ENCODE data around the gene SLC9A1. TPM values are rescaled to one million over a fixed set of nuclear protein-coding genes. Genes with fewer than 3 reads are reported as not detected.

Gene SLC9A1
- total RNA-seq, 1 experiment from 2014 or later: 27.5 TPM

GRCh38 chr1:27092888-27093287 lies 62.0 kb downstream of the SLC9A1 start:
- intact Hi-C loops (cut with micrococcal nuclease; ENCODE audit: unreplicated experiment): no loop called here
- Histone ChIP-seq H3K9me3 (ENCODE audit: insufficient read depth, low read depth) (no peaks in the 10 kb centered on the region), H3K36me3 (ENCODE audit: low read depth) (no peaks in the 10 kb centered on the region), H3F3A (ENCODE audit: insufficient read depth, low read depth) (no peaks in the 10 kb centered on the region; the same call in 1 of the 2 replicates), H3K9me2 (ENCODE audit: insufficient read depth) (no peaks in the 10 kb centered on the region), H3K4me2 (no peak overlapping the region), H3K4me1 (replicated peaks; ENCODE audit: insufficient read depth) (no peaks in the 10 kb centered on the region), H4K20me1 (ENCODE audit: insufficient read depth) (no peaks in the 10 kb centered on the region), H3K27me3 (ENCODE audit: insufficient read depth, low read depth) (no peaks in the 10 kb centered on the region), H3K27ac (no peak overlapping the region), H2AFZ (no peak overlapping the region), H3K4me3 (no peak overlapping the region), H3K79me2 (ENCODE audit: low read depth) (no peaks in the 10 kb centered on the region)
- TF ChIP-seq CTCF (conservative IDR thresholded peaks at IDR 0.05) (no peak), EZH2 (IDR thresholded peaks at IDR 0.05; ENCODE audit: low read depth) (no peak)
- ChIA-PET CTCF (interaction anchor here (1.0 kb wide), 1 partner anchor 43 kb away, joined by 3 read pairs; no protein-coding TSS in a partner anchor), POLR2A (ENCODE audit: unreplicated experiment) (no interaction called here)
- no TSS peak for BruUV-seq (replicated peaks)
- DNase-seq: no peak

- no peaks in the 10 kb centered on the region for H3K27me3 ChIP-seq (ENCODE audit: insufficient read depth, low read depth)
- H2AFZ ChIP-seq: no peak overlapping the region
- no peaks in the 10 kb centered on the region for H3K9me2 ChIP-seq (ENCODE audit: insufficient read depth)
- H3K27ac ChIP-seq: no peak overlapping the region
- H3K9me3 ChIP-seq (ENCODE audit: insufficient read depth, low read depth): no peaks in the 10 kb centered on the region
- TF ChIP-seq EZH2 (IDR thresholded peaks at IDR 0.05; ENCODE audit: low read depth) (no peak), CTCF (conservative IDR thresholded peaks at IDR 0.05) (no peak)
- DNase-seq: no peak
- intact Hi-C loops (cut with micrococcal nuclease; ENCODE audit: unreplicated experiment): no loop called here
- no peaks in the 10 kb centered on the region for H3K36me3 ChIP-seq (ENCODE audit: low read depth)
- no TSS peak for BruUV-seq (replicated peaks)
- no peaks in the 10 kb centered on the region for H3K4me1 ChIP-seq (replicated peaks; ENCODE audit: insufficient read depth)
- ChIA-PET CTCF (no interaction called here), POLR2A (ENCODE audit: unreplicated experiment) (no interaction called here)
- no peaks in the 10 kb centered on the region for H3K79me2 ChIP-seq (ENCODE audit: low read depth)
- no peak overlapping the region for H3K4me2 ChIP-seq
- H3F3A ChIP-seq (ENCODE audit: insufficient read depth, low read depth): no peaks in the 10 kb centered on the region
- H3K4me3 ChIP-seq: no peak overlapping the region
- H4K20me1 ChIP-seq (ENCODE audit: insufficient read depth): no peaks in the 10 kb centered on the region
Observed at GRCh38 chr1:27090911-27091310, 64.0 kb downstream of the SLC9A1 start.

GRCh38 chr1:27087371-27088220 lies 67.3 kb downstream of the SLC9A1 start:
- H3K4me1 ChIP-seq (replicated peaks; ENCODE audit: insufficient read depth): no peaks in the 10 kb centered on the region
- peaks cover 9% of the 10 kb centered on the region; the same call in 1 of the 2 replicates for H3F3A ChIP-seq (ENCODE audit: insufficient read depth, low read depth)
- no peak overlapping the region for H2AFZ ChIP-seq
- no peak overlapping the region for H3K4me2 ChIP-seq
- no peak for DNase-seq
- no peak overlapping the region for H3K27ac ChIP-seq
- no peak overlapping the region for H3K4me3 ChIP-seq
- no peaks in the 10 kb centered on the region for H3K36me3 ChIP-seq (ENCODE audit: low read depth)
- no peak for TF ChIP-seq CTCF (conservative IDR thresholded peaks at IDR 0.05)
- TF ChIP-seq EZH2 (IDR thresholded peaks at IDR 0.05; ENCODE audit: low read depth): no peak
- no peaks in the 10 kb centered on the region for H3K79me2 ChIP-seq (ENCODE audit: low read depth)
- no peaks in the 10 kb centered on the region for H4K20me1 ChIP-seq (ENCODE audit: insufficient read depth)
- BruUV-seq (replicated peaks): no TSS peak
- H3K27me3 ChIP-seq (ENCODE audit: insufficient read depth, low read depth): no peaks in the 10 kb centered on the region
- ChIA-PET CTCF (no interaction called here), POLR2A (ENCODE audit: unreplicated experiment) (no interaction called here)
- intact Hi-C loops (cut with micrococcal nuclease; ENCODE audit: unreplicated experiment): no loop called here
- H3K9me3 ChIP-seq (ENCODE audit: insufficient read depth, low read depth): no peaks in the 10 kb centered on the region
- H3K9me2 ChIP-seq (ENCODE audit: insufficient read depth): no peaks in the 10 kb centered on the region
